Measurements from ENCODE around the gene MLLT3. TPM values are rescaled to one million over a fixed set of nuclear protein-coding genes. Genes with fewer than 3 reads are reported as not detected.

Gene MLLT3
- total and polyA plus RNA-seq, 8 donors: 6.5 to 48.7 (median 24.4) TPM

- H3K27me3 ChIP-seq: no peaks in the 10 kb centered on the region
- no peak for TF ChIP-seq EP300 (IDR thresholded peaks at IDR 0.05)
- no peak for TF ChIP-seq POLR2AphosphoS5 (IDR thresholded peaks at IDR 0.05)
- TF ChIP-seq POLR2A (IDR thresholded peaks at IDR 0.05): no peak
- TF ChIP-seq CTCF (IDR thresholded peaks at IDR 0.05): no peak
- no peaks in the 10 kb centered on the region for H3K9me3 ChIP-seq
- intact Hi-C loops (cut with DNase I; ENCODE audit: low total_unique reads): no loop called here
- DNase-seq: no peak
- no peak overlapping the region for H3K27ac ChIP-seq
- H3K36me3 ChIP-seq: no peaks in the 10 kb centered on the region
- no peak overlapping the region for H3K4me3 ChIP-seq
- H3K4me1 ChIP-seq: peaks cover 0 to 42% (median 10%) of the 10 kb centered on the region in 4 donors
- 83 to 93% (median 87%) methylated on average over 3 of the region's 3 CpGs for WGBS, 5 donors
Observed at GRCh38 chr9:20480249-20480648, 142.1 kb downstream of the MLLT3 start.

GRCh38 chr9:20479419-20480155 is 142.7 kb downstream of the MLLT3 start:
- H3K27ac ChIP-seq: no peak overlapping the region
- intact Hi-C loops (cut with DNase I; ENCODE audit: low total_unique reads): no loop called here

GRCh38 chr9:20478786-20479185 is 143.5 kb downstream of the MLLT3 start:
- H3K4me3 ChIP-seq: no peak overlapping the region
- WGBS, 5 donors: 65 to 85% (median 73%) methylated on average over 2 of the region's 2 CpGs
- H3K27me3 ChIP-seq: no peaks in the 10 kb centered on the region
- no peaks in the 10 kb centered on the region for H3K36me3 ChIP-seq
- intact Hi-C loops (cut with DNase I; ENCODE audit: low total_unique reads): no loop called here
- H3K4me1 ChIP-seq: peaks cover 0 to 46% (median 10%) of the 10 kb centered on the region in 4 donors
- no peak for DNase-seq
- no peak for TF ChIP-seq POLR2A (IDR thresholded peaks at IDR 0.05)
- TF ChIP-seq POLR2AphosphoS5 (IDR thresholded peaks at IDR 0.05): no peak
- no peak for TF ChIP-seq EP300 (IDR thresholded peaks at IDR 0.05)
- TF ChIP-seq CTCF (IDR thresholded peaks at IDR 0.05): no peak
- H3K9me3 ChIP-seq: no peaks in the 10 kb centered on the region
- no peak overlapping the region for H3K27ac ChIP-seq

More at GRCh38 chr9:20479419-20480155, 142.7 kb downstream of the MLLT3 start:
- 89 to 97% (median 94%) methylated on average over 2 of the region's 2 CpGs for WGBS, 5 donors
- TF ChIP-seq POLR2A (IDR thresholded peaks at IDR 0.05) (no peak), CTCF (IDR thresholded peaks at IDR 0.05) (no peak), EP300 (IDR thresholded peaks at IDR 0.05) (no peak), POLR2AphosphoS5 (IDR thresholded peaks at IDR 0.05) (no peak)
- peaks cover 0 to 42% (median 10%) of the 10 kb centered on the region in 4 donors for H3K4me1 ChIP-seq
- H3K4me3 ChIP-seq: no peak overlapping the region
- H3K36me3 ChIP-seq: no peaks in the 10 kb centered on the region
- DNase-seq: no peak
- no peaks in the 10 kb centered on the region for H3K27me3 ChIP-seq
- no peaks in the 10 kb centered on the region for H3K9me3 ChIP-seq

GRCh38 chr9:20477940-20478620 is 144.2 kb downstream of the MLLT3 start:
- no peaks in the 10 kb centered on the region for H3K27me3 ChIP-seq
- intact Hi-C loops (cut with DNase I; ENCODE audit: low total_unique reads): no loop called here
- no peaks in the 10 kb centered on the region for H3K9me3 ChIP-seq
- no peak overlapping the region for H3K27ac ChIP-seq
- 79 to 86% (median 84%) methylated on average over 7 of the region's 7 CpGs for WGBS, 5 donors
- no peak overlapping the region for H3K4me3 ChIP-seq
- no peak for DNase-seq
- no peak for TF ChIP-seq EP300 (IDR thresholded peaks at IDR 0.05)
- TF ChIP-seq CTCF (IDR thresholded peaks at IDR 0.05): no peak
- TF ChIP-seq POLR2A (IDR thresholded peaks at IDR 0.05): no peak
- no peak for TF ChIP-seq POLR2AphosphoS5 (IDR thresholded peaks at IDR 0.05)
- H3K36me3 ChIP-seq: no peaks in the 10 kb centered on the region
- H3K4me1 ChIP-seq: peaks cover 0 to 53% (median 14%) of the 10 kb centered on the region in 4 donors
